ENCODE measurements around the gene CHD6.

GRCh38 chr20:41587956-41588355, 30.2 kb downstream of the CHD6 start:
- TF ChIP-seq EZH2 (IDR thresholded peaks at IDR 0.05) (no peak), FOXP2 (optimal IDR thresholded peaks at IDR 0.05; ENCODE audit: control extremely low read depth, extremely low read length, insufficient read depth) (no peak)

All from SK-N-MC (cell line).